Trophoblast cell (in vitro differentiated cells and primary cell): Measurements from ENCODE around the gene DNAJC8.
A peak's percentile ranks its signal among the peaks of the same experiment; 100 is the strongest.

ENCODE experiments used
- DNase-seq, 2 donors: peaks; one replicate each; pipeline ENCODE4 v3.0.0-alpha.2; 2016
- H2AFZ ChIP-seq: 2 replicates; pipeline ENCODE4 v1.6.1; 2013; ENCODE audit warnings: low read length, moderate library complexity, mild to moderate bottlenecking; ENCODE audit not compliant: insufficient read depth, poor library complexity
- H2AK5ac ChIP-seq: 2 replicates; pipeline ENCODE4 v1.6.1; 2013; ENCODE audit warnings: mild to moderate bottlenecking, low read length
- H2BK120ac ChIP-seq: 2 replicates; pipeline ENCODE4 v1.6.1; 2013; ENCODE audit warnings: low read length, mild to moderate bottlenecking, moderate library complexity; ENCODE audit not compliant: insufficient read depth, poor library complexity
- H2BK12ac ChIP-seq: 2 replicates; pipeline ENCODE4 v1.6.1; 2013; ENCODE audit warnings: mild to moderate bottlenecking, low read length, moderate library complexity
- H2BK5ac ChIP-seq: 2 replicates; pipeline ENCODE4 v1.6.1; 2013; ENCODE audit warnings: low read length, low read depth, moderate library complexity, mild to moderate bottlenecking; ENCODE audit not compliant: poor library complexity
- H3K14ac ChIP-seq: 2 replicates; pipeline ENCODE4 v1.6.1; 2013; ENCODE audit warnings: mild to moderate bottlenecking, low read length
- H3K18ac ChIP-seq: 2 replicates; pipeline ENCODE4 v1.6.1; 2013; ENCODE audit warnings: mild to moderate bottlenecking, low read length
- H3K23ac ChIP-seq: 2 replicates; pipeline ENCODE4 v1.6.1; 2013; ENCODE audit warnings: low read length
- H3K27ac ChIP-seq: 2 replicates; pipeline ENCODE4 v1.5.1; 2013; ENCODE audit warnings: low read depth, mild to moderate bottlenecking, inconsistent platforms, low read length, moderate library complexity
- H3K27me3 ChIP-seq: 2 replicates; pipeline ENCODE4 v1.6.1; 2013; ENCODE audit warnings: inconsistent platforms, mild to moderate bottlenecking, low read length, moderate library complexity; ENCODE audit not compliant: insufficient read depth
- H3K36me3 ChIP-seq, 2 experiments: 1 replicate in 1 of 2; 2 replicates in 1 of 2; pipeline ENCODE4 v1.6.1; 2013; ENCODE audit warnings: low read length in 2 of 2, mild to moderate bottlenecking in 2 of 2, moderate library complexity in 1 of 2; ENCODE audit not compliant: insufficient read depth in 2 of 2, control insufficient read depth in 1 of 2
- H3K4ac ChIP-seq: 2 replicates; pipeline ENCODE4 v1.6.1; 2013; ENCODE audit warnings: low read depth, mild to moderate bottlenecking, low read length, moderate library complexity
- H3K4me1 ChIP-seq, 2 experiments: 1 replicate in 1 of 2; 2 replicates in 1 of 2; pipeline ENCODE4 v1.6.1; 2013; ENCODE audit warnings: low read length in 2 of 2, mild to moderate bottlenecking in 2 of 2, moderate library complexity in 1 of 2; ENCODE audit not compliant: insufficient read depth in 2 of 2, control insufficient read depth in 1 of 2
- H3K4me2 ChIP-seq: 2 replicates; pipeline ENCODE4 v1.6.1; 2013; ENCODE audit warnings: inconsistent platforms, mild to moderate bottlenecking, low read length, moderate library complexity
- H3K4me3 ChIP-seq: 2 replicates; pipeline ENCODE4 v1.5.1; 2013; ENCODE audit warnings: mild to moderate bottlenecking, low read depth, low read length, inconsistent platforms
- H3K79me1 ChIP-seq: one replicate; pipeline ENCODE4 v1.6.1; 2013; ENCODE audit warnings: low read length
- H3K79me2 ChIP-seq: 2 replicates; pipeline ENCODE4 v1.6.1; 2013; ENCODE audit warnings: low read length, mild to moderate bottlenecking; ENCODE audit not compliant: control insufficient read depth, insufficient read depth, poor library complexity
- H3K9ac ChIP-seq: 2 replicates; pipeline ENCODE4 v1.6.1; 2013; ENCODE audit warnings: mild to moderate bottlenecking, low read length
- H3K9me3 ChIP-seq: 2 replicates; pipeline ENCODE4 v1.6.1; 2013; ENCODE audit warnings: low read depth, mild to moderate bottlenecking, control low read depth, inconsistent platforms, low read length; ENCODE audit not compliant: insufficient read depth
- H4K12ac ChIP-seq: 2 replicates; pipeline ENCODE4 v1.6.1; 2013; ENCODE audit warnings: low read depth, mild to moderate bottlenecking, low read length, moderate library complexity
- H4K8ac ChIP-seq: 2 replicates; pipeline ENCODE4 v1.6.1; 2013; ENCODE audit warnings: low read depth, mild to moderate bottlenecking, low read length, moderate library complexity
- H4K91ac ChIP-seq: one replicate; pipeline ENCODE4 v1.6.1; 2013; ENCODE audit warnings: low read depth, mild to moderate bottlenecking, low read length, moderate library complexity
- WGBS: extraction: QIAGEN DNeasy Blood & Tissue Kit; methylation state at CpG from one replicate; pipeline ENCODE4 v1.1.7; 2013; ENCODE audit warnings: missing lambda C conversion rate; ENCODE audit not compliant: insufficient read length, insufficient coverage; ENCODE audit errors: extremely low coverage; 5-methylcytosine and 5-hydroxymethylcytosine counted together

The DNAJC8 gene

GRCh38 chr1:28249013-28249865 lies 16.4 kb upstream of the DNAJC8 start:
- H3K79me1 ChIP-seq, result peaks cover 7% of the 10 kb centered on the region
- no peaks in the 10 kb centered on the region for H3K27me3 ChIP-seq
- no peak overlapping the region for H3K18ac ChIP-seq
- peaks cover 5 to 7% of the 10 kb centered on the region in 2 experiments for H3K4me1 ChIP-seq
- no peak overlapping the region for H2BK12ac ChIP-seq
- H3K27ac ChIP-seq, result no peak overlapping the region
- no peak overlapping the region for H3K14ac ChIP-seq
- H3K36me3 ChIP-seq, result no peaks in the 10 kb centered on the region
- H3K4ac ChIP-seq, result no peak overlapping the region
- H3K79me2 ChIP-seq, result no peaks in the 10 kb centered on the region
- H3K4me2 ChIP-seq, result no peak overlapping the region
- H4K91ac ChIP-seq, result no peak overlapping the region
- H3K9me3 ChIP-seq, result no peaks in the 10 kb centered on the region
- no peak overlapping the region for H2AFZ ChIP-seq
- no peak overlapping the region for H2BK5ac ChIP-seq
- no peak overlapping the region for H2BK120ac ChIP-seq
- DNase-seq, result peak; percentile 30 to 71
- H4K12ac ChIP-seq, result no peak overlapping the region
- WGBS, result no CpG with 5 or more reads among the region's 3 CpGs
- no peak overlapping the region for H3K4me3 ChIP-seq
- no peak overlapping the region for H2AK5ac ChIP-seq
- H3K9ac ChIP-seq, result no peak overlapping the region
- H3K23ac ChIP-seq, result no peak overlapping the region
- H4K8ac ChIP-seq, result no peak overlapping the region

- no peak overlapping the region for H3K4me2 ChIP-seq
- H2BK120ac ChIP-seq, result peak overlapping the region; percentile 81
- H4K12ac ChIP-seq, result peak overlapping the region; percentile 51
- no peak overlapping the region for H3K23ac ChIP-seq
- peak overlapping the region; percentile 15 for H3K4ac ChIP-seq
- no CpG with 5 or more reads among the region's 12 CpGs for WGBS
- H3K4me1 ChIP-seq, result peaks cover 5 to 7% of the 10 kb centered on the region in 2 experiments
- H3K79me1 ChIP-seq, result peaks cover 7% of the 10 kb centered on the region
- no peaks in the 10 kb centered on the region for H3K27me3 ChIP-seq
- H2AK5ac ChIP-seq, result no peak overlapping the region
- H2BK12ac ChIP-seq, result peak overlapping the region; percentile 8
- H3K9me3 ChIP-seq, result no peaks in the 10 kb centered on the region
- peak overlapping the region; percentile 11 for H3K27ac ChIP-seq
- H3K18ac ChIP-seq, result peak overlapping the region; percentile 55
- no peaks in the 10 kb centered on the region for H3K36me3 ChIP-seq
- DNase-seq, result peak; percentile 63 to 90
- H3K9ac ChIP-seq, result no peak overlapping the region
- peak overlapping the region; percentile 64 for H3K14ac ChIP-seq
- H3K79me2 ChIP-seq, result no peaks in the 10 kb centered on the region
- H3K4me3 ChIP-seq, result no peak overlapping the region
- H4K8ac ChIP-seq, result peak overlapping the region; percentile 88
- peak overlapping the region; percentile 72 for H2AFZ ChIP-seq
- H4K91ac ChIP-seq, result peak overlapping the region; percentile 53
- peak overlapping the region; percentile 36 for H2BK5ac ChIP-seq
Observed at GRCh38 chr1:28248273-28249012, 15.6 kb upstream of the DNAJC8 start.

GRCh38 chr1:28247612-28248272 lies 14.9 kb upstream of the DNAJC8 start:
- Histone ChIP-seq H3K4me1 (peaks cover 5 to 7% of the 10 kb centered on the region in 2 experiments), H3K36me3 (no peaks in the 10 kb centered on the region), H3K79me1 (peaks cover 7% of the 10 kb centered on the region), H3K23ac (no peak overlapping the region), H3K4me2 (peak overlapping the region; percentile 42), H3K27me3 (no peaks in the 10 kb centered on the region), H3K14ac (no peak overlapping the region), H3K9me3 (no peaks in the 10 kb centered on the region), H3K79me2 (no peaks in the 10 kb centered on the region), H4K91ac (peak overlapping the region; percentile 53), H2BK120ac (peak overlapping the region; percentile 81), H4K8ac (peak overlapping the region; percentile 88), H3K4ac (peak overlapping the region; percentile 15), H2BK12ac (peak overlapping the region; percentile 82), H3K18ac (no peak overlapping the region), H3K27ac (peak overlapping the region; percentile 52), H2BK5ac (peak overlapping the region; percentile 36), H2AFZ (peak overlapping the region; percentile 72), H2AK5ac (no peak overlapping the region), H3K9ac (no peak overlapping the region), H3K4me3 (no peak overlapping the region), H4K12ac (peak overlapping the region; percentile 64)
- DNase-seq, result no peak
- WGBS, result no CpG with 5 or more reads among the region's 11 CpGs

- H2BK12ac ChIP-seq, result no peak overlapping the region
- no peaks in the 10 kb centered on the region for H3K9me3 ChIP-seq
- H3K4me2 ChIP-seq, result no peak overlapping the region
- no peak overlapping the region for H2BK120ac ChIP-seq
- H3K4me3 ChIP-seq, result no peak overlapping the region
- no peak overlapping the region for H3K18ac ChIP-seq
- no peak overlapping the region for H3K9ac ChIP-seq
- no peak overlapping the region for H2AK5ac ChIP-seq
- no peak overlapping the region for H4K12ac ChIP-seq
- peak; percentile 85 to 99 for DNase-seq
- H3K27me3 ChIP-seq, result no peaks in the 10 kb centered on the region
- H3K36me3 ChIP-seq, result no peaks in the 10 kb centered on the region
- no CpG with 5 or more reads among the region's 11 CpGs for WGBS
- no peak overlapping the region for H3K23ac ChIP-seq
- no peak overlapping the region for H2BK5ac ChIP-seq
- peaks cover 7% of the 10 kb centered on the region for H3K79me1 ChIP-seq
- H3K14ac ChIP-seq, result no peak overlapping the region
- H3K4me1 ChIP-seq, result peaks cover 5 to 7% of the 10 kb centered on the region in 2 experiments
- no peak overlapping the region for H3K4ac ChIP-seq
- no peak overlapping the region for H2AFZ ChIP-seq
- H4K8ac ChIP-seq, result no peak overlapping the region
- H3K27ac ChIP-seq, result no peak overlapping the region
- no peaks in the 10 kb centered on the region for H3K79me2 ChIP-seq
- H4K91ac ChIP-seq, result no peak overlapping the region
Observed at GRCh38 chr1:28246427-28246832, 13.6 kb upstream of the DNAJC8 start.
